Suppressor macrophage treated with lipopolysaccharide for 4 hours (primary cell): ENCODE results near the gene GCSH.

Experiments
- DNase-seq: peaks from one replicate; pipeline ENCODE4 v3.0.0-alpha.2; 2020

The GCSH gene

DNA sequence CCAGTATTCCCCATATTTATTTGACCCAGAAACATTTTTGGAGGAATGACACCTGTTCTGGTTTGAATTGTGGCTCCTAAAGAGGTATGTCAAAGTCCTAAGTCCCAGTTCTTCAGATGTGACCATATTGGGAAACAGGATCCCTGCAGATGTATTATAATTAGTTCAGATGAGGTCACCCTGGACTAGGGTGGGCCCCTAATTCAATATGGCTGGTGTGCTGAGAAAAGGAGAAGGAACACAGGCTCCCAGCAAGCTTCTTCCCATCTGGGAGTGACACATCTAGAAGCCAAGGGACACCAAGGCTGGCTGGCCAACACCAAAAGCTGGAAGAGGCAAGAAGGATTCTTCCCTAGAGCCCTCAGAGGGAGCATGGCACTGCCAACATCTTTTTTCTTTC, 3.8 kb upstream of the GCSH start:
- DNase-seq: no peak

- no peak for DNase-seq
Observed at GRCh38 chr16:81097230-81097629, 1.0 kb upstream of the GCSH start.

- DNase-seq: no peak
Observed at GRCh38 chr16:81096715-81097208, 567 bp upstream of the GCSH start.

GRCh38 chr16:81095653-81095952, 592 bp downstream of the GCSH start:
- DNase-seq: no peak

- DNase-seq: no peak
Observed at GRCh38 chr16:81094771-81095251, 1.4 kb downstream of the GCSH start.

DNA sequence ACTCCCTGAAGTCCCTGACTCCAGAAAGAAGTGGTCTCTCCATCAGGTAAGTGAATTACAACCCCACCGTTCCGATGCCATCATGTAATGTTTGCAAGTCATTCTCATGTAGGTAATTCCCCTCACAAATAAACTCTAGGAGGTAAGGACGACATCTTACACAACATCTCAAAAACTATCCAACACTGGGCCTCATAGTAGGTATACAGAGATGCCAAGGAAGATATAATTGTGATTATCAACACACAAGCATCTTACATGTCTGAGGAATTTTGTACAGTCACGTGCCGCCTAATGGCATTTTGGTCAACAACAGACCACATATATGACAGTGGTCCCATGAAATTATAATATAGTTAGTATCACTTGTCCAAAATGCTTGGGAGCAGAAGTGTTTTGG, 7.4 kb downstream of the GCSH start:
- no peak for DNase-seq

- no peak for DNase-seq
Observed at GRCh38 chr16:81081014-81081413, 15.2 kb downstream of the GCSH start.

DNA sequence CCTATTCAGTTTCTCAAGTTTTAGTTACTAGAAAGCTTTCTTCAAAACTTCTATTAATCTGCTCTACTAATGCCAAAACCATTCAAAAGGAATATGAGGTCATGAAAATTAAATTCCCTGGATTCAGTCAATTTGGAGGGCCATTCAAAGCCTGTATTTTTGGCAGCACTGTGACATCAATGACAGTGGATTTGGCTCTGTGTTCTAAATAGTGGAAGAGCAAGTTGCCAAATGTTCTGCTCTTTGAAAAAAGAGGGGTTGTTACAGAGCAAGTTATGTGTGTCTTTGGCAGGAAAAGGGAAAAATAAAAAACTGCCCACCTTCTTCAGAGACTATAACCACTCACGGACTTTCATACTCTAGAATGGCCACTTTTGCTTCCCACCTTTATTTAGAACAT, 16.0 kb downstream of the GCSH start:
- DNase-seq: no peak

DNA sequence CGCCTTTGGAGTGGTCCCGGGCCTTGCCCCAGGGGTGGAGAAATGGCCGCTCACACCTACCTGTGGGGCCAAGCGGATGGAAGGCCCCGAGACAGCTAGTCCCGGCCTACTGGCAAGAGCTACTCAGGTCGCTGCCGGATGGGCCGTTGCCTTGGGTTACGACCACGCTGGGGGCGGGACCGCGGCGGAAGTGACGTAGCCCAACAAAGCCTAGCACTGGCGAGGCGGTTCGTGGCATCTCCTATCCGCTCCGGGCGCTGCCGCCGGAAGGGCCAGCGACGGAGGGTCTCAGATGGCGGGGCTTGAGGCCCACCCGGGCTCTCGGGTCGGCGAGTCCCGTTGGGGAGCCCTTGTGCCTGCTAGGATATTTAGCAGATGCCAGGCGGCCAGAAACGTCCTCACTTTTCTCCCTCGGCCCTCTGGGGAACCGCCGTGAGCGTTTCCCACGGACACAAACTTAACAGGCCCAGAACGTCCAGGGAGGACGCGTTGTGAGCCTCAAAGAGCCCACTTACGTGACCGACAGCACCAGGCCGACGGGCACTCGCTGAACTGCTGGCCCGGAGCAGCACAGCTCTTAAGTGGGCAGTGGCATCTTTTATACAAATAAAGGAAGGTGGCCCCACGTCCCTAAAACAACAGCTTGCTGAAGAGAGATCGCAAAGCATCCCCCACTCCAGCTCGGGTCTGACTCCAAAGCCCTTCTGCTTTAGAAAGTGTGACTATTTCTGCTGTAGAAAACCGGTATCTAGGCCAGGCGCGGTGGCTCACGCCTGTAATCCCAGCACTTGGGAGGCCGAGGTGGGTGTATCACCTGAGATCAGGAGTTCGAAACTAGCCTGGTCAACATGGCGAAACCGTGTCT, 18.9 kb downstream of the GCSH start, which contains the start of gene C16orf46:
Gene C16orf46 (minus strand): TSS at position 163 of the 865 bp plus-strand sequence. CDS start 13,283 bp downstream, outside the sequence.
- DNase-seq: peak; percentile 97

DNA sequence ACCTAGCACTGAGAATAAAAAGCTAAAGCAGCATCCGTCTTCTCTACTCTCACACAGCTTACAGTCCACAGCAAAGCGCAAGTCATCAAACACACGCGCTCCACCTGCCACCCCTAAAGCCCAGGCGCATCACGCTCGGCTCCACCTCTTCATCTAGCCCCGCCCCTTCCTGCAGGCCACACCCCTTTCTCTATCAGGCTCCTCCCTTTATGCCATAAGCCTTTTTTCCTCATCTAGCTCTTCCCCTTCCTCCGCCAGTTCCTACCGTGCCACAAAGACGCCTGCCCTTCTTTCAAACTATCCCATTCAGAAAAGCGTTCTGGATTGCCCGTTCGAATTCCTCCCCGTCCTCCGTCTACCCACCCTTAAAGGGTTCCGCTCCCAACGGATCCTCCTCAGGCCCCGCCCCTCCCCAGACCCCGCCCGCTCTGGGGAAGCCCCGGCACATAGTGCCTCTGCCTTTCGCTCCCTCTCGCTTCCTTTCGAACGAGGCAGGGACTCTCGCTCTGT, 19.6 kb downstream of the GCSH start:
- DNase-seq: peak; percentile 90

- no peak for DNase-seq
Observed at GRCh38 chr16:81073560-81074330, 22.4 kb downstream of the GCSH start.

- peak; percentile 77 for DNase-seq
Observed at GRCh38 chr16:81071805-81072204, 24.4 kb downstream of the GCSH start.

DNA sequence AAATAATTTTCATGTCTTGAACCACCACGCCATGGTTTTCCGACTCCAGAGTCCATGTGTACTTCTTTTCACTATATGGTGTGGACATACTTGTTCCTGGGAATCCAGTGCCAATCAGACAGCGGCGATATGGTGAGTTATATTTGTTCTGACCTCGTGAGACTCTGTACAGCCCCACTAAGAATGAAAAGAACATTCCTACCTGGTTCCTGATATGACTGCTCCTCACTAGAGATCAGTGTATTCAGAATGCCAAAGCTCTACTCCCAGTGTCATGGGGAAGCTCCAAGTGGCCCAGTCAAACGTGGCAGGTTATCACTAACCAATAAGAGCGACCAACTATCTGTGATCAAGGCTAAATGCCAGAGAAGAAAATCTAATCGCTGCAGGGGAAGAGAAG, 25.2 kb downstream of the GCSH start:
- DNase-seq: no peak

GRCh38 chr16:81069063-81069462, 27.1 kb downstream of the GCSH start:
- DNase-seq: no peak

- no peak for DNase-seq
Observed at GRCh38 chr16:81067166-81067565, 29.0 kb downstream of the GCSH start.

DNA sequence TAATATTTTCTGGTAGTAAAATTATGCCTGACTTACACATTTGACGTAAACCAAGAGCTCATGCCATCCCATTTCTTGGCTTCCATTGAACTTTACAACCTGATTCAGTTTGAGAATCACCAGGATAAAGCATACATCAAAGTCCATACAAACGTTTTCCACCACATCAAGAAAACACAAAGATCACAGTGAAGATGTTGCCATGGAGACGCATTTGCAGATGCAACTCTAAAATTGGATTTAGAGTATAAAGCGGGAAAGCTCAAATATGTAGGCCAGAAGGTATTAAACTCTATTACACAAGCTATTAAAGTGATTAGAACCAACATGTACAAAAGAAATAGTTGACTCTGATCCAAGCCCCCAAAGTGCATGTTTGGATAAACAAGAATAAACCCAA, 29.5 kb downstream of the GCSH start:
- DNase-seq: no peak

DNA sequence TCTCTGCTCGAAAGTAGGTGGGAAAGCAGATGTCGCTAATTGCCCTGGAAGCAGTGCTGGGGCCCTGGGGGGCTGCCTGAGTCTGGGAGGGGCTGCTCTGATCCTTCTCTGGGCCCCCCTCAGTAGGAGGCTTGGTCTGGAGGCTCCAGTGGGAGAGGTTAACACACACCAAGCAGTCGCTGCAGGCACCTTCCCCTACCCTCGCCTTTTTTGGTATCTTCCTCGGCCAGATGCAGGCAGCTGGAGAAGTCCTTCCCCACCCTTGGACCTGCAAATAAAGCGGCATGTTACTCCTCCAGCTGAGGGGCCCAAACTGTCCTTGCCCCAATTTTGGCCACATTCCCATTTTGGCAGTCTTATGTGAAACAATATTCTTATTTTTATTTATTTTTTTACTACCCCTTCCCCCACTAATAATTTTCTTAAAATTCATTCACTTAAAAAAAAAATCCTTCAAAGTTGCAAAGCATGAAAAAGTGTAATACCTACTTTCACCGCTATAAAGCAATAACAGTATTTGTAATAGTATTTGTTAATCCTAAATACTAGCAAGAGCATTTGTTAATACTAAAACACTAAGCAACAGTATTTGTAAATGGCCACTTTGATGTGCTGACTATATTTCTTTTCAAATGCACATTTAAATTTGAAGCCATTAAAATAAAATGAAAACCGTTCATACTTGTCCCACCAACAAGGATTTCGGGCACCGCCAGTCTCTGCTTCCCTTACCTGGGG, 34.2 kb downstream of the GCSH start:
- DNase-seq: no peak

GRCh38 chr16:81061307-81061640, 34.9 kb downstream of the GCSH start:
- no peak for DNase-seq

GRCh38 chr16:81060576-81061306, 35.5 kb downstream of the GCSH start:
- DNase-seq: no peak

DNA sequence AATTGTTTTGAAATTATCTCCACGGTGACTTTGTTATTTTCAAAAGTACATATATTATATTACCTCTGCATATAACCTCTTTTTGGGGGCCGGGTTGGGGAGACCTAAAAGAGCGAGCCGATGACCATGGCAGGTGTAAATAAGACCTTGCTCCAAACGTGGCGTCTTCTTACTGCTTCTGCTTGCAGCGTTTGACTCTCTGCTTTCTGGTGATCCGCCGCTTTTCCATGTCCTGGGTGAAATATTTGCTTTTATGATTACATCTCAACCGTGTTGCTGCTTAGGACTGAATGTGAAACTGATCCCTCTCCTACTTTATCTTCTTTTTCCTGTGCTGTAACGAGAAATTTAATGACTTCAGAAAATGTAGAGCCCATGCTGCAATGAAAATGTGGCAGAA, 42.4 kb downstream of the GCSH start:
- DNase-seq: no peak

GRCh38 chr16:81042821-81043220, 53.4 kb downstream of the GCSH start:
- DNase-seq: no peak

DNA sequence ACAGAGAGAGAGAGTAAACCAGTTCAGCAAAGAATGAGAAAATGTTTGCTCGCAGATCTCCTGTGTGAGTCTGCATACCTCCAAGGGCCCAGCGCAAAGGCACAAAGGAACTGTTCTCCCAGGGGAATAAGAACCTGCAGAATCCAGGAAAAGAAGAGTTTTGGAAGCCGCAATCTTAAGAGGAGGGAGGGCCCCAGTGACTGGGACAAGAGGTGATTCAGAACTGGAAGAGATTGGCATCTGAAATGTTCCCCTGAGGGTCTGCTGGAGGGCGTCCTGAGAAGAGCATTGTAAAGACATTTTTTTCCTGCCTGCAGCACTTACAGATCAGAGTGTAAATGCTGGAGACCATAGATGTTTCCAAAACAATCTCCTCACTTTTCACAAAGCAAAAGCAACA, 54.5 kb downstream of the GCSH start:
- DNase-seq: no peak
